Activated CD4-positive, alpha-beta T cell treated with anti-CD3 and anti-CD28 coated beads for 48 hours (primary cell): ENCODE data around the gene OXNAD1.
A peak's percentile ranks its signal among the peaks of the same experiment; 100 is the strongest.

Source experiments
- DNase-seq: peaks from one replicate; pipeline ENCODE4 v3.0.0-alpha.2; 2020

The OXNAD1 gene

DNA sequence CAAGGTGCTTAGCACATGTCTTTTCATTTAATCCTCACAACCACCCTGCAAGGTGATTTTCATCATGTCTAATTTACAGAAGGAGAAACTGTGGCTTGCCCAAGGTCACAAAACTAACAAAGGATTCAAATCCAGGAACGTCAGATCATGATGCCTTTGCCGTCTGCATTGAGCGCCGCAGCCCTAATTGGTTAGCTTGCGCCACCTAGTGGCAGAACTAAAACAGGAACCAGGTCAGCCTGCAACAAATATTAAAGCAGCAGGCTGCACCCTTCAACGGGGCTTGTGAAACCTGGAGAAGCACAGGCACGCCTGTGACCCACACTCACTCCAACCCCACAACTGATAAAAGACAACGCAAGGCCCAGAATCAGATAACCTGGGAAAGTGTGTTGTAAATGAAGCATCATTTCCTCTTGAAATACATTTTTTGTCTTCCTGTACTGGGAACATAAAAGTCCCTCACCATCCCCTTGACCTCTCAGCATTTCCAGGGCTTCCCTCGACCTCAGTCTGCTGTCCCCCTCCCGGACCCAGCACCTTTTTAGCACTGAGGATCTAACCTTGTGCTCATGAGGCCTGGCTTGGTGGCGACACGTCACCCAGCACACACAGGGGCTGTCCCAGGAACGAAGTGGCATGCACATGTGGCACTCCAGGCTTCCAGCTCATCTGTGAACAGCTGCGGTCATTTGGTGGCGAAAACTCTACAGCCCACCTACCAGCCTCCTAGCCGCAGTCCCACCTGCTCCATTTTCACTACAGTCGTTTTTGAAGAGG is 17.5 kb upstream of the OXNAD1 start:
- DNase-seq, result peak; percentile 84

GRCh38 chr3:16248556-16248955 is 16.5 kb upstream of the OXNAD1 start:
- DNase-seq, result no peak

GRCh38 chr3:16249336-16249735 is 15.7 kb upstream of the OXNAD1 start:
- DNase-seq, result peak; percentile 51

- no peak for DNase-seq
These were observed 15.1 kb upstream of the OXNAD1 start for GRCh38 chr3:16249886-16250285.

- DNase-seq, result no peak
These were observed 13.5 kb upstream of the OXNAD1 start for GRCh38 chr3:16251316-16252085.

- no peak for DNase-seq
These were observed 12.6 kb upstream of the OXNAD1 start for GRCh38 chr3:16252243-16252978.

DNA sequence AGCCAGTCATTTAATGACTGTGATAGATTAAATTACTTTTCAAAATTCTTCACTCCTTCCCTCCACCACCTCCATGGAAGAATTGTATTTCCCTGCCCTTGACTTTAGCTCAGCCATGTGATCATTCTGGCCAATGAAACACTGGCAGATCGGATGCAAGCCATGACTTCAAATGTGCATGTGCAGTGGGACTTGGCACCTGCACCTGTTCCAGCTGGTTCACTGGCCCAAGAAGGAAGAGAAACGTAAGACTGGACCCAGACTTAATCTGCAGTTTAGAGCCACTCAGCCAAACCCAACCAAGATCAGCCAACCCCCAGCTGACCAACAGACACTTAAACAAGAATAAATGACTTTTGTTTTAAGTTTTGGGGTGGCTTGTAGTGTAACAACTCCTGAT is 12.0 kb upstream of the OXNAD1 start:
- no peak for DNase-seq

DNA sequence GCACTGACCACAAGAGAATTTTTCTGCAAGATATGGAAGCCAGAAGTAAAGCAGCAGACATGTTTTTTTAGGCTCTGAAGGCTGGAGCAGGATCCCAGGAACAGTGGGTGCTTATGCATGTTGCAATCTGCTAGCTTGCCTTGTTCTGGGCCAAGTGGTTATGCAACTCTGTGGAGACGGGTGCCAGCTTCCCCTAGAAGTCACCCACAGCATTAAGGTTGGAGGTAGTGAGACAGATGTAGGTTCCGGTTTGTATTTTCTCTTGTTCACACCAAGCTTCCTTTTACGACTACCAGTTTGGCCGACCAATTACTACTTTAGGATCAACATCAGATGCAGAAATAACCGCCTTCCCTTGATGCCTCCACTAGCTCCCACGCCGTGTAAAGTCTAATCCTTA is 11.4 kb upstream of the OXNAD1 start:
- DNase-seq, result no peak

DNA sequence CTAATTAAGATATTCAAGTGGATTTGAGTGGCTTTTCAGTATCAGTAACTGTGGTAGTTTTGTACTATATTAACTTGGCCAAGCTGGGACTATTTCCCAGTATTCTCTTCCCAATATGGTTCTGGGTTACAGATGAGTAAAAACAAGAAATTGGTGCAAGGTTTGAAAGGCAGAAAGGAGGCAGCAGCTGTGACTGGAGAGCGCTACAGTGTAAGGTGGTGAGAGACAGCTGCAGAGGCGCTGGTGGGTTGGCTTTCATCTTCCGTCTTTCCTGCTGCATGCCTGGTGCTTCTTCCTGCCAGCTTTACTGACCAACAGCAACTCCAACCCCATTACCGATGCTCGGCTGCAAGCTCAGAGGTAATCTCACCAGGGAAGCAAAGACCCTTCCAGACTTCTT is 10.1 kb upstream of the OXNAD1 start:
- no peak for DNase-seq

DNA sequence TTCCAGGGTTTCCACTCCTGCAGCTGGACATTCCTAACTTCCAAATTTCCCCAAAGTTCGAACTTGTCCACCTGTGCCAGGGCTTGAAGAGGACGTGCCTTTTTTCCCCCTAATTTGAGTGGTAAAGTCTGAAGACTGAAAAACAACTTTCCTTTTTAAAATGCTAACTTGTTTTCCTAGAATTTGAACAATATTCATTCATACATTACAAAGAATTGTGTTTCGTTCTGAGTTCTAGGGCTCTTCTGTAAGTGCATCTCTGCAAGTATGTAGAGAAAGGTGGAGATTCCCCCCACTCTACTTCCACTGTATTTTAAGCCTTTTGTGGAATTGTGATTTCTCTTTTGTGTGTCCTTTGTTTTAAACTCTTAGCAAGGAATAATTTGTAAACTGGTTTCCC is 9.7 kb upstream of the OXNAD1 start:
- DNase-seq, result no peak

GRCh38 chr3:16255726-16256125 is 9.3 kb upstream of the OXNAD1 start:
- DNase-seq, result no peak

DNA sequence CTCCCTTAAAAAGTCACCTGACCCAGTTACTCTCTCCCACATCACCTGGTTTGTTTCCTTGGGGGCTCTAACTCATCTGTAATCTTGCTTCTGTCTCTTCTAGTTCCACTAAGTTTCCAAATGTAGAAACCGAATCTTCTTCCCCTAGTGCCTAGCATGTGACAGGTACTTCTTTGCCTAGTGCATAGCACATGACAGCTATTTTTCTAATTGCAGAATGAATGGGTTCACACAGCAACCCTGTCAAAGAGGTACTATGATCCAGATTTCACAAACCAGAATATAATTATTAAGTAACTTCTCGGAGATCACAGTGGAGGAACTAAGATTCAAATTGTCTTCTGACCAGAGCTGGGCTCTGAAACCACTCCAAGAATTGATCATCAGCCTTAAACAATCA is 7.7 kb upstream of the OXNAD1 start:
- DNase-seq, result no peak

DNA sequence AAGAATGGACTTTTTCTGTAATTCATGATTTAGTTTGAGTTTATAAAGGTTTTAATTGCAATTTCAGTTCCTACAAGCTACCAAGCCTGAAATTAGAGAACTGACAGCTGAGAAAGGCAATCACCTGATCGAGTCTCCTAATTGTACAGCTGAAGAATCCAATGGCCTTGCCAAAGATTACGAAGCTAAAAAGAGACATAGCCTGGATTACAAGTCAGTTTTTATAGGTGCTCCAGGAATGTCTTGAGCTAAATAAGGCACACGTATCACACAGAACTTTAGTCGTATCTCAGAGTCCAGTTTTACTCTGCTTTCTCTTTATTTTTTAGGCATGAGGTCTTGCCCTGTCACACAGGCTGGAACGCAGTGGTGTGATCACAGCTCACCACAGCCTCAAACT is 6.8 kb upstream of the OXNAD1 start:
- DNase-seq, result no peak

DNA sequence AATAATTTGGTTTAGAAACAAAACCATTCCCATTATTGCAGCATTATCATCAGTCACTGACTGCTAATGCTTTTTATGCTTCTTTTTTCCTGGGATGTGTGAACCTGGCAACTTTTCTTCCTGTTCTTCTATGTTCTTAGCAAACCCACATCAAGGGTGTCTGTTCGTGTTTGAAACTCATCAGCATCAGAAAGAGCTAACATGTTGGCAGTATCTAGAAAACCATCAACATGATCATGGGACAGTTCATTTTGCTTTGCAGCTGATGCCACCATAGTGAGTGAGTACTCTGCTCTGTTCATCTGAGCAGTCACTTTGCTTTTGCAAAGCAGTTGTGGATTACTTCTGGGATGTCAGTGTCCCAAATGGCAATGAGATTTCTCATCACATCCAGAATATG is 6.1 kb upstream of the OXNAD1 start:
- DNase-seq, result no peak

- no peak for DNase-seq
These were observed 5.0 kb upstream of the OXNAD1 start for GRCh38 chr3:16260046-16260445.

DNA sequence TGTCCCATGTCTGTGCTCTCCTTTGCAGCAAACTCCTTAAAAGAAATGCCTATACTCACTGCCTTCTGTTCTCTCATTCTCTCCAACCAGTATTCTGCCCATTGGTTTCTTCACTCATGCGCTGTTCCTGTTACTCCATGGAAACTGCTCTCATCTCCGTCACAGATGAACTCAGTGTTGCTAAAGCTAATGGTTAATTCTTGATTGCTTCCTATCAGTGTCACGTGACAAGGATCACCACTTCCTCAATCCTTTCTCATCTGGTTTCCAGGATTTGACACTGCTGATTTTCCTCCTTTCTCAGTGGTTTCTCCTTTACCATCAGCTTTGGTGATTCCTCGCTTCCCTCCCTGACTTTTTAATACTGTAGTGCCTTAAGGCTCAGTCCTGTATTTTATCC is 2.8 kb upstream of the OXNAD1 start:
- DNase-seq, result no peak

DNA sequence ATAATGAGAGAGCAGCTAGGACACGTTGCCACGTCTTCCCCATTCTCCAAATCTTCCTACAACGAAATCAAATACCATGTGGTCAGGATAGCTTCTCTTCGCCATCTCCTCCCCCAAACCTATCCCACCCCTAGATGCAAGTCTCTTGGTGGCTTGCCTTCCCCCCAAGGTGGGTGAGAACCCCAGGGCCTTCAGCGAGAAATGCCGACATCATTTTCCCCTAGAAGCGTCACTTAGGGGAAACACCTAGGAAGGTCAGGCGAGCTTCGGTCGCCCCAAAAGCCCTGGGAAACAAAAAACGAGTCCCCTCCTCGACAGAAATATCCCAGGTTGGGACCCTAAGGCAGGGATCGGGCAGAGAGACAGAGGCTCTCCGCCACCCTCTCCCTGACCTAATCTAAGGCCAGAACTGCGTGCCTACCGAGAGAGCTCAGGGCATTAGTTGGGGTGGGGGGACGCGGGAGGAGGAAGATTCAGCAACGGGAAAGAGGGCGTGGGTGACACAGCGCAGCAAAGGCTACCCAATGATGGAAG is 771 bp upstream of the OXNAD1 start:
- DNase-seq, result no peak

DNA sequence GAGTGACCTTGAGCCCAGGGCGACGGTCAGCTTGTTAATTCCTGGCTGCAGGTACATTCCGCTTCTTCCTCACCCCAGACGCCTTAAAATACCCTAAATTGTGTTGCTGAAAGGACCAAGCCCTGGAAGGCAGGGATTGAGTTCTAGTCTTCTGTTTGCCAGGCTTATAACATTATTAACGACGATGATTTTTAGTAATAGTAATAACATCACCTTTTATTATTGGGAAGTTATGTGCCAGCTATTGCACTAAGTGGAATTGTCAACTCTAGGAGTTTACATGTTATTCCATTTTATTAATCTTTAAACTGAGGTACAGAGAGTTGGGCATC is 409 bp downstream of the OXNAD1 start:
- DNase-seq, result no peak

GRCh38 chr3:16266714-16267113 is 1.7 kb downstream of the OXNAD1 start:
- no peak for DNase-seq

DNA sequence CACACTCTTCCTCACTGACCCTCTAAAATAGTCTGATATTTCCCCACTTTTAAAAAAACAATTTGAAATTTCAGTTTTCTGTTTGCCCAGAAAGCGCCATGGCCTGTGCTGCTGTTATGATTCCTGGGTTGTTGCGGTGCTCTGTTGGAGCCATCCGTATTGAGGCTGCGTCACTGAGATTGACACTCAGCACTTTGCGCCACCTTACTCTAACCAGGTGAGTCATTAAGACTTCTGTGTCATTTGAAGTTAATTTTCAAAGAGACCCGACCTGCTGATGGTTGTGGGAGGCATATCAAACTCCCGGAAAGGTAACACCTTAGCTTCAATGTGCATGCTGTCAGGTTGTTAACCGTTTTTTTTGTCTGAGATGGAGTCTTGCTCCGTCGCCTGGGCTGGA is 5.8 kb downstream of the OXNAD1 start:
- no peak for DNase-seq

GRCh38 chr3:16272588-16272987 is 7.6 kb downstream of the OXNAD1 start:
- no peak for DNase-seq

DNA sequence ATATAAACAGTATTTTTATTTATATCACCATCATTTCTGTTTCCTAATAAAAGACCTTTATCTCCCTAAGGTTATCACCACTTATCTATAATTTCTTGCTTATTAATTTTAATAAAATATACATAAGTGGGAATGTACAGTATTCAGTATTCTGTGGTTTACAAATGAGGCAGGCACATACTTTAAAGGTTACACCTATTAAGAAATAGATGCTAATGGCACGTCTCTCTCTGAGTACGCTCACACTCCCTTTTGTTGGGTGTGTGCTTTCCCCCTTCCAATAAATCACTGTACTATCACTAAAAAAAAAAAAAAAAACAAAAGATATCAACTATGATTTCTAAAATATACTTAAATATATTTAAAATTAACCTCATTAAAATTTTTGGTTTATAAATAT is 8.9 kb downstream of the OXNAD1 start:
- DNase-seq, result no peak

DNA sequence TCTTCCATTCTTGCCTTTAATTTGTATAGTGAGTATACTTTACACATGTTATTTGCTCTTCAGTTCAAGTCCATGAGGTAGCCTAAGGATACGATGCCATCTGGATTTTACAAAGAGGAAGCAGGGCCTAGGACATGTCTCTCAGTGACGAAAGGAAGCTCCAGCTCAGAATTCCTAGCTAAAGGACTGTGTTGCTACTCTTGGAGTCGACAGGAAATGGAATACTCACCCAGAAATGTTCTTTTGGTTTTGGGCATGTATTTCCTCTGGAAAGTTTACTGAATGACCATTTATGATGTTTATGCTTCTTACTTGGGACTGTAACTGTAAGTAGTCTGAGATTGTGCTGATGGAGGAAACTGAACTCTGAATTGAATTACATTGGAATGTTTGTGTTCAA is 12.5 kb downstream of the OXNAD1 start:
- no peak for DNase-seq
